HFFc6 (cell line): ENCODE results near the gene CEP192. TPM values are rescaled to one million over a fixed set of nuclear protein-coding genes. Genes with fewer than 3 reads are reported as not detected.

Source experiments
- DNase-seq: peaks from one replicate; pipeline ENCODE4 v3.0.0-alpha.2; 2018
- H3K27ac Mint-ChIP-seq: 2 replicates; pipeline ENCODE4 v1.8.0; 2020; ENCODE audit warnings: mild to moderate bottlenecking, mixed read lengths
- H3K27me3 Mint-ChIP-seq: 2 replicates; pipeline ENCODE4 v1.8.0; 2021; ENCODE audit warnings: mild to moderate bottlenecking, moderate library complexity, mixed read lengths; ENCODE audit not compliant: insufficient read depth
- H3K36me3 Mint-ChIP-seq: 2 replicates; pipeline ENCODE4 v1.8.0; 2021; ENCODE audit warnings: low read depth, mixed read lengths
- H3K4me1 Mint-ChIP-seq: 2 replicates; pipeline ENCODE4 v1.8.0; 2020; ENCODE audit warnings: low read depth, mixed read lengths
- H3K4me3 Mint-ChIP-seq: 2 replicates; pipeline ENCODE4 v1.8.0; 2020; ENCODE audit warnings: mild to moderate bottlenecking, moderate library complexity, mixed read lengths
- H3K9me3 Mint-ChIP-seq: 2 replicates; pipeline ENCODE4 v1.8.0; 2020; ENCODE audit warnings: mild to moderate bottlenecking, mixed read lengths
- CTCF ChIP-seq: fragments of 200-600 bp; sonication (generic); IDR thresholded peaks from 2 replicates; pipeline ENCODE4 v1.5.0; 2021; ENCODE audit warnings: antibody characterized with exemption, mild to moderate bottlenecking
- total RNA-seq, 6 experiments: library from RNA; stranded (reverse); fragmentation: NEBNext Ultra II Directional; extraction: Animal tissue kit (Norgen Biotek cat#: 25700); gene quantifications; 2 replicates in 1 of 6; 3 replicates in 5 of 6; pipeline ENCODE4 v1.2.3, GENCODE V29; 2021

The CEP192 gene
- total RNA-seq, 6 experiments from 2014 or later, result 15.1 to 21.0 (median 18.4) TPM

- TF ChIP-seq CTCF, result no peak
- peaks cover 55% of the 10 kb centered on the region for H3K36me3 Mint-ChIP-seq
- no peak overlapping the region for H3K4me3 Mint-ChIP-seq
- H3K9me3 Mint-ChIP-seq, result no peaks in the 10 kb centered on the region
- no peak for DNase-seq
- H3K27ac Mint-ChIP-seq, result no peak overlapping the region
- H3K4me1 Mint-ChIP-seq, result peaks cover 1% of the 10 kb centered on the region; the same call in 1 of the 2 replicates
- no peaks in the 10 kb centered on the region; the same call in 1 of the 2 replicates for H3K27me3 Mint-ChIP-seq
Observed at GRCh38 chr18:13101659-13102197, 110.6 kb downstream of the CEP192 start.

- Mint-ChIP-seq H3K4me1 (peaks cover 6% of the 10 kb centered on the region; the same call in 1 of the 2 replicates), H3K36me3 (peaks cover 65% of the 10 kb centered on the region), H3K27me3 (no peaks in the 10 kb centered on the region; the same call in 1 of the 2 replicates), H3K27ac (no peak overlapping the region), H3K4me3 (no peak overlapping the region), H3K9me3 (no peaks in the 10 kb centered on the region)
- DNase-seq, result no peak
- peak; percentile 67 for TF ChIP-seq CTCF
Observed at GRCh38 chr18:13103366-13103765, 112.2 kb downstream of the CEP192 start.

- Mint-ChIP-seq H3K9me3 (no peaks in the 10 kb centered on the region), H3K27me3 (no peaks in the 10 kb centered on the region; the same call in none of the 2 replicates), H3K4me3 (no peak overlapping the region), H3K4me1 (peaks cover 6% of the 10 kb centered on the region; the same call in 1 of the 2 replicates), H3K27ac (no peak overlapping the region), H3K36me3 (peaks cover 70% of the 10 kb centered on the region)
- DNase-seq, result no peak
- TF ChIP-seq CTCF, result no peak
Observed at GRCh38 chr18:13105059-13105458, 113.9 kb downstream of the CEP192 start.

- H3K36me3 Mint-ChIP-seq, result peaks cover 61% of the 10 kb centered on the region
- no peak for DNase-seq
- H3K4me1 Mint-ChIP-seq, result peaks cover 6% of the 10 kb centered on the region; the same call in 1 of the 2 replicates
- H3K9me3 Mint-ChIP-seq, result no peaks in the 10 kb centered on the region
- no peak overlapping the region for H3K4me3 Mint-ChIP-seq
- TF ChIP-seq CTCF, result no peak
- no peaks in the 10 kb centered on the region; the same call in none of the 2 replicates for H3K27me3 Mint-ChIP-seq
- H3K27ac Mint-ChIP-seq, result peak overlapping the region; percentile 21; the same call in 1 of the 2 replicates
Observed at GRCh38 chr18:13107074-13107473, 115.9 kb downstream of the CEP192 start.

GRCh38 chr18:13108330-13108729, 117.2 kb downstream of the CEP192 start:
- Mint-ChIP-seq H3K27me3 (no peaks in the 10 kb centered on the region; the same call in 1 of the 2 replicates), H3K9me3 (no peaks in the 10 kb centered on the region), H3K36me3 (peaks cover 49% of the 10 kb centered on the region), H3K4me3 (no peak overlapping the region), H3K27ac (no peak overlapping the region), H3K4me1 (peaks cover 6% of the 10 kb centered on the region; the same call in 1 of the 2 replicates)
- no peak for TF ChIP-seq CTCF
- DNase-seq, result no peak
